SJCRH30 (cell line): ENCODE results near the gene TNFRSF19. TPM values are rescaled to one million over a fixed set of nuclear protein-coding genes. Genes with fewer than 3 reads are reported as not detected.

Source experiments
- DNase-seq, 2 experiments: peaks; one replicate each; pipeline ENCODE4 v3.0.0-alpha.2; 2015 to 2020
- H3K27ac ChIP-seq: fragments of 250-450 bp; sonication (Bioruptor Pico); 2 replicates; pipeline ENCODE4 v1.5.1; 2020; ENCODE audit warnings: mild to moderate bottlenecking, moderate library complexity
- H3K27me3 ChIP-seq: fragments of 250-450 bp; sonication (Bioruptor Pico); 2 replicates; pipeline ENCODE4 v1.5.1; 2020; ENCODE audit warnings: mild to moderate bottlenecking, moderate library complexity
- H3K36me3 ChIP-seq: fragments of 250-450 bp; sonication (Bioruptor Pico); 2 replicates; pipeline ENCODE4 v1.5.1; 2020; ENCODE audit warnings: mild to moderate bottlenecking, moderate library complexity
- H3K4me1 ChIP-seq: fragments of 250-450 bp; sonication (Bioruptor Pico); 2 replicates; pipeline ENCODE4 v1.5.1; 2020; ENCODE audit warnings: mild to moderate bottlenecking, moderate library complexity
- H3K4me3 ChIP-seq: fragments of 250-450 bp; sonication (Bioruptor Pico); 2 replicates; pipeline ENCODE4 v1.5.1; 2020; ENCODE audit warnings: mild to moderate bottlenecking, moderate library complexity
- H3K9me3 ChIP-seq: fragments of 250-450 bp; sonication (Bioruptor Pico); replicated peaks from 2 replicates; pipeline ENCODE4 v1.5.1; 2020; ENCODE audit warnings: mild to moderate bottlenecking, moderate library complexity
- total RNA-seq: library from RNA; depleted of rRNA; stranded (reverse); fragments of >200 nt; shearing (Covaris generic); gene quantifications from 2 replicates; pipeline ENCODE4 v1.2.3, GENCODE V29; 2014; rRNA removed

Gene TNFRSF19
- total RNA-seq, 1 experiment from 2014 or later: 3.8 TPM

GRCh38 chr13:23723471-23723870 lies 153.3 kb downstream of the TNFRSF19 start:
- Histone ChIP-seq H3K27ac (peak overlapping the region; percentile 60; the same call in 1 of the 2 replicates), H3K27me3 (no peaks in the 10 kb centered on the region), H3K4me1 (peaks cover 15% of the 10 kb centered on the region), H3K36me3 (no peaks in the 10 kb centered on the region), H3K4me3 (no peak overlapping the region), H3K9me3 (no peaks in the 10 kb centered on the region)
- no peak for DNase-seq

- H3K4me1 ChIP-seq: peaks cover 15% of the 10 kb centered on the region
- H3K36me3 ChIP-seq: no peaks in the 10 kb centered on the region
- no peak overlapping the region; the same call in 1 of the 2 replicates for H3K27ac ChIP-seq
- no peak overlapping the region for H3K4me3 ChIP-seq
- no peaks in the 10 kb centered on the region for H3K9me3 ChIP-seq
- DNase-seq: no peak
- H3K27me3 ChIP-seq: no peaks in the 10 kb centered on the region
Measured at GRCh38 chr13:23724196-23724970, 154.2 kb downstream of the TNFRSF19 start.

Other genes with a start within 250 kb of the TNFRSF19 start
- 87.2 and 107 TPM in 2 replicates for gene SACS, start 136.7 kb upstream of the TNFRSF19 start, total RNA-seq